ENCODE results near the gene ANTXRL.

GRCh38 chr10:46264336-46264735 is 22.5 kb upstream of the ANTXRL start:
- TF ChIP-seq CTCF (IDR thresholded peaks at IDR 0.05) (no peak), POLR2A (IDR thresholded peaks at IDR 0.05) (no peak), EP300 (IDR thresholded peaks at IDR 0.05) (no peak)

Data from suprapubic skin (tissue), 3 donors.